GM18519 (cell line): Measurements from ENCODE around the gene HOXC10.

Source experiments
- ATAC-seq: cut with Tn5 transposase; IDR thresholded peaks from one replicate; pipeline ENCODE4 v1.9.1; 2021; ENCODE audit warnings: mild to moderate bottlenecking, moderate library complexity; ENCODE audit not compliant: unreplicated experiment, low FRiP score

The HOXC10 gene

GRCh38 chr12:53963434-53964314 is 21.3 kb upstream of the HOXC10 start:
- ATAC-seq: no peak

GRCh38 chr12:53964315-53964713 is 20.6 kb upstream of the HOXC10 start:
- no peak for ATAC-seq

- no peak for ATAC-seq
These were observed 19.5 kb upstream of the HOXC10 start for GRCh38 chr12:53965281-53966084.

- no peak for ATAC-seq
These were observed 18.9 kb upstream of the HOXC10 start for GRCh38 chr12:53966085-53966384.

- ATAC-seq: no peak
These were observed 18.4 kb upstream of the HOXC10 start for GRCh38 chr12:53966385-53967133.

- ATAC-seq: no peak
These were observed 17.5 kb upstream of the HOXC10 start for GRCh38 chr12:53967421-53967925.

- ATAC-seq: no peak
These were observed 16.5 kb upstream of the HOXC10 start for GRCh38 chr12:53968214-53969127.

GRCh38 chr12:53969588-53970259 is 15.2 kb upstream of the HOXC10 start:
- no peak for ATAC-seq

- ATAC-seq: no peak
These were observed 14.5 kb upstream of the HOXC10 start for GRCh38 chr12:53970451-53970850.

- no peak for ATAC-seq
These were observed 13.8 kb upstream of the HOXC10 start for GRCh38 chr12:53971129-53971528.

GRCh38 chr12:53971686-53972085 is 13.3 kb upstream of the HOXC10 start:
- ATAC-seq: no peak

- no peak for ATAC-seq
These were observed 12.7 kb upstream of the HOXC10 start for GRCh38 chr12:53972152-53972702.

GRCh38 chr12:53972722-53973235 is 12.2 kb upstream of the HOXC10 start, which contains the start of gene HOXC11:
TSS of gene HOXC11 (plus strand) at chr12:53973126. CDS start at chr12:53973242, 116 bp downstream.
- ATAC-seq: no peak

GRCh38 chr12:53973236-53974042 is 11.5 kb upstream of the HOXC10 start:
- no peak for ATAC-seq

- no peak for ATAC-seq
These were observed 10.6 kb upstream of the HOXC10 start, which contains the start of gene HOTAIR for GRCh38 chr12:53974084-53975063. TSS of gene HOTAIR (minus strand) at chr12:53974954.

- ATAC-seq: no peak
These were observed 9.9 kb upstream of the HOXC10 start for GRCh38 chr12:53975064-53975471.
